ENCODE results near the gene C4orf50.

C4orf50 gene

DNA sequence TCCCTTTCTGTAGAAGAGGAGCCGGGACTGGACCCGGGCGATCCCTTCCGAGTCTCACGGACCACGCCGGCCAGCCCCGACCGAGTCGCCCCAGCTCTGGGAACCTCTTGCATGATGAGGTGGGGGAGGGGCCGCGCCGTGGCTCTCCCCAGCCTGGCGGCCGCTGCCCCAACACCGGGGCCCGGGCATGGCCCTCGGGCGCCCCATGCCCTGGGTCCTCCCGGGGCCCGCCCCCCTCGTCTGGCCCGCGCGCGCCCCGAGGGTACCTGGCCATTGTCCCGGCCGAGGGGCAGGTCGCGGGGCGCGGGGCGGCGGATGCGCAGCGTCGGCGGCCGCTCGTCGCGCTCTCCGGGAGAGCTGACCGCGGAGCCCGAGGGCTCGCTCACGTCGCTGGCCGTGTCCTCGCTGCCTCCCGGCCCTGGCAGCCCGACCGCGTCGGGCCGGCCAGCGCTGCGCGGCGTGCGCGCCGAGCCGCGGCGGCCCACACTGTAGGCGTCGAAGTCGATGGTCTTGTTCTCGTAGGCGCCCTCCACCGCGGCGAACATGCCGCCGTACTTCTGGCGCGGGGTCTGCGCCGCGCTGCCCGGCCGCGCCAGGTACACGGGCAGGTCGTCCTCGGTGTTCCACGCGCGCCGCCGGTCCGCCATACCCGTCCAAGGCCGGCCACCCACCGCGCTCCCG is 125.8 kb downstream of the C4orf50 start:
- TF ChIP-seq, protein P1, sequence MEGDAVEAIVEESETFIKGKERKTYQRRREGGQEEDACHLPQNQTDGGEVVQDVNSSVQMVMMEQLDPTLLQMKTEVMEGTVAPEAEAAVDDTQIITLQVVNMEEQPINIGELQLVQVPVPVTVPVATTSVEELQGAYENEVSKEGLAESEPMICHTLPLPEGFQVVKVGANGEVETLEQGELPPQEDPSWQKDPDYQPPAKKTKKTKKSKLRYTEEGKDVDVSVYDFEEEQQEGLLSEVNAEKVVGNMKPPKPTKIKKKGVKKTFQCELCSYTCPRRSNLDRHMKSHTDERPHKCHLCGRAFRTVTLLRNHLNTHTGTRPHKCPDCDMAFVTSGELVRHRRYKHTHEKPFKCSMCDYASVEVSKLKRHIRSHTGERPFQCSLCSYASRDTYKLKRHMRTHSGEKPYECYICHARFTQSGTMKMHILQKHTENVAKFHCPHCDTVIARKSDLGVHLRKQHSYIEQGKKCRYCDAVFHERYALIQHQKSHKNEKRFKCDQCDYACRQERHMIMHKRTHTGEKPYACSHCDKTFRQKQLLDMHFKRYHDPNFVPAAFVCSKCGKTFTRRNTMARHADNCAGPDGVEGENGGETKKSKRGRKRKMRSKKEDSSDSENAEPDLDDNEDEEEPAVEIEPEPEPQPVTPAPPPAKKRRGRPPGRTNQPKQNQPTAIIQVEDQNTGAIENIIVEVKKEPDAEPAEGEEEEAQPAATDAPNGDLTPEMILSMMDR (IDR thresholded peaks at IDR 0.05; ENCODE audit: low read depth, low read length, missing control alignments) = no peak
- no peak for DNase-seq (ENCODE audit: low read depth)
- H3K4me3 ChIP-seq (ENCODE audit: low read depth, low read length) = no peak overlapping the region

DNA sequence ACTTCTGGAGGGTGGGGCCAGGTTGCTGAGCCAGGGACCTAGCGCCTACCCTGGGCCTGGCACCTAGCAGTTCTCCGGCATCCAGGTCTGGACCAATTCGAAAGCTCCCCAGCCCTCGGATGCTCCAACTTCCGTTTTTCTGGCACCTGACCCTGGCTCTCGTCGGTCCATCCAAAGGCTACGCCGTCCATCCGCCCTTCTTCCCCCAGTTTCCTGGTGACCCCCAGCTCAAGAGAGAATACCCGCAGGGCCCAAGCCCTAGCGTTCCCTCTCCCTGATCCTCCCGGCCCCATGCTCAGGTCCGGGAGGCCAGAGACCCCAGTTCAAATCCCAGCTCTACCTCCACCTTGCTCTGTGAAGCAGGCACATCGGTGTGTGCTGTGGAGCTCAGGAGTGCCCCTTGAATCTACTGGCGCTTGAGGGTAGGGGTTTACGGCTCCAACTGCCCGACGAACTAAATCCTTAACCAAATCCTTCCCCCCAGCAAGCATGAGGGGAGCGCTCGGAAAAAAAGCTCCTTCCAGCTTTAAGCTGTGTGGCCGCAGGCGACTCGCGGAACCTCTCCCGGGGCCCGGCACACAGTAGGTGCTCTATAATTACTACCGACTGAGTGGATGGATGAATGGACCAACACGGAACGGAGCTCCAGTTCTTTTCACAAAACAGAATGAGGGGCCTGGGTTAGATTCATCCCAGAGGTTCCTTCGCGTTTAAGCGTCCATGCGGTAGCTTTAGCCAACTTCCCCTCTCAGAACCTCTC is 126.5 kb downstream of the C4orf50 start:
- no peak overlapping the region for H3K4me3 ChIP-seq (ENCODE audit: low read depth, low read length)
- no peak for DNase-seq (ENCODE audit: low read depth)
- TF ChIP-seq, protein P1 (IDR thresholded peaks at IDR 0.05; ENCODE audit: low read depth, low read length, missing control alignments) = no peak

DNA sequence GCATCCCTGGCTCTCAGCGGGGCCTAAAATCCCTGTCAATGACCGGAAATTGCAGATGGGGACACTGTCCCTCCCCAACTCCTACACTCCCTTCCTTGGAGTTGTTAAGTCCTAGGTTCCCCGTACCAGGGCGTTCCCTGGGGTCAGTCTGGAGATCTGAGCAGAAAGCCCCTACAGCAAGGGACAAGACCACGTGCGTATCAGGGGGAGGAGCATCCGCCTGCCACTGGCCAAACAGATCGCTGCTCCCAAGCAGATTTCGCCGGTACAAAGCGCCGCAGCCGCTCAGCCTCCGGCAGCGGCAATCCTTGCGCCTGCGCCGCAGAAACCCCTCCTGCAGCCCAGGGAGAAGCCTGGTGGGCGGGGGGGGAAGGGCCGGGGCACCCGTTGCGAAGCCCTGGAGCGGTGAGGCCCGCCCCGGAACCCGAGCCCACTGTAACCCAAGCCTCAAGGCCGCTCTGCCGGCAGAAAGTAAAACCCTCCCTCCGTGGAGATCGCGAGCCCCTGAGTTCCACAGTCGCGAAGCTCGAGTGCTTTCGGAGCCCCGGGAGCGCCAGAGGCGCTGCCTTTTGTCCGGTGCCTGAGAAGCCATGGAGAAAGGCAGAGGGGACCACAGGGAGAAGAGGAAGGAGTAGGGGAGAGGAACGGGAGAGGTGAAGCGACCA is 128.0 kb downstream of the C4orf50 start:
- TF ChIP-seq, protein P1 (IDR thresholded peaks at IDR 0.05; ENCODE audit: low read depth, low read length, missing control alignments) = no peak
- DNase-seq (ENCODE audit: low read depth) = no peak
- no peak overlapping the region for H3K4me3 ChIP-seq (ENCODE audit: low read depth, low read length)

DNA sequence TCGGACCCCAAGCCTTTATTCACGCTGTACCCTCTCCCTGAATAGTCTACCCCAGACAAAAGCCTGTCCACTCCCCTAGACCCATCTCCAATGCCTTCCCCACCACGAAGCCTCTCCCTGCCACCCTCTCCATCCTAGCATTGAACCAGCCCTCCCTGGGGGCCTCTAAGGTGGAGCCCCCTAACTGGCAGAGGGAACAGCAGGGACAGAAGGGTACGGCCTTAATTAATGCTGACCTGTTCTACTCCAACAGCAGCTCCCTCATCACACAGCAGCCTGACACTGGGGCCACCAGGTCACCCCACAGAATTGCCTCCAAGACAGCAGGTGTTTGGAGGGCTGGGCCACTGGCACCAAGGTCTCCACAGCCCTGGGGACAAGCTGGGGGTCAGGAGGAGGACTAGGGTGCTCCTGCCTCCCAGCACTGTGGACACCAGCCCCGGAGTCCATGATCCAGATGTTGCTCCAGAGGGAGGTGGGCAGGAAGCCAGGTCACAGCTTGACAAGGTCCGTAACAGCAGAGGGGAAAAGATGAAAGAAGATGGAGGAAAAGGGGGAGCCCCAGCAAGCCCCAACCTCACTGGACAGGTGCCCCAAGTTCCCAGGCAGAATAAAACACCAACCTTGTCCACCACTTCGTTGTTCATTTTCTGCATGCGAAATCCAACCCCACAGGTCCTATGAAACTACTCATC is 129.1 kb downstream of the C4orf50 start:
- TF ChIP-seq, protein P1 (IDR thresholded peaks at IDR 0.05; ENCODE audit: low read depth, low read length, missing control alignments) = no peak
- no peak for DNase-seq (ENCODE audit: low read depth)
- H3K4me3 ChIP-seq (ENCODE audit: low read depth, low read length) = no peak overlapping the region

DNA sequence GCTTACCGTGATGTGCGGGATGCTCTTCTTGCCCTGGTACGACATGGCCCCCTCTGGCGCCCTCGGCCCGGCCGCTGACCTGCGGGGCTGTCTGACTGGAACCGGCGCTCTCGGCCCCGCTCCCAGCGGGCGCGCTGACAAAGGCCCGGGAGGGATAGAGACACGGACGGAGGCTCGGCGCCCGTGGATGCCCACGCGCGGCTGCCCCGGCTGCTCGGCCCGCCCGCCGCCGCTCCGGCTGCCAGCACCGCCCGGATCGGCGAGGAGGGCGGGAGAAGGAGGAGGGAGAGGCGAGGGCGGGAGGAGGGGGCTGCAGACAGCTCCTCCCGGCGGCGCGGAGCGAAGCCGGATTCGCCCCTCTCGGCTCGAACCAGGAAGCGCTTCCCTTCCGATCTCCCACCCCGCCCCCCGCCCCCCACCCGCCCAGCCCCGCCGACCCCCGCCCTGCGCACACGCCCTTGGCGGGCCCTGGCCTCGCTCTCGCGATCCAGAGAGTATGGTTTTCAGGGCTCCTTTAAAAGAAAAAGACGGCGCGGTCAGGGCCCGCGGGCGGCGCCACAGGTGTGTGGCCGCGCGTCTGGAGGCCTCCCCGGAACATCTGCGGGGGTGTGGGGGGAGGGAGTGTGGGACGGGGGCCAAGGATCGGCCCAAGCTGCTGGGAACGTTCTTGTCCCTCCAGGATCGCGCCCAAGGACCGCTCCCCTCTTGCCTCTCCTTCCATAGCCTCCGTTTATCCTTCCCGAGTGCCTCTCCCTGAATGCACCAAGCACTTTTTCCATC is 129.8 kb downstream of the C4orf50 start:
- DNase-seq (ENCODE audit: low read depth) = no peak
- H3K4me3 ChIP-seq (ENCODE audit: low read depth, low read length) = no peak overlapping the region
- TF ChIP-seq, protein P1 (IDR thresholded peaks at IDR 0.05; ENCODE audit: low read depth, low read length, missing control alignments) = no peak

All from GM12864 (cell line).